MM.1S (cell line): Measurements from ENCODE around the gene CIITA.

Experiments
- EZH2phosphoT487 ChIP-seq: fragments of 300-600 bp; sonication (generic); IDR thresholded peaks from 2 replicates; pipeline ENCODE4 v1.6.1; 2018; ENCODE audit warnings: antibody characterized with exemption, low read length
- TF ChIP-seq, protein P1 (sequence below): fragments of 300-600 bp; sonication (generic); IDR thresholded peaks from 2 replicates; pipeline ENCODE4 v1.5.1; 2016; ENCODE audit warnings: antibody characterized with exemption, low read length, mixed read lengths

- TF ChIP-seq, protein P1, sequence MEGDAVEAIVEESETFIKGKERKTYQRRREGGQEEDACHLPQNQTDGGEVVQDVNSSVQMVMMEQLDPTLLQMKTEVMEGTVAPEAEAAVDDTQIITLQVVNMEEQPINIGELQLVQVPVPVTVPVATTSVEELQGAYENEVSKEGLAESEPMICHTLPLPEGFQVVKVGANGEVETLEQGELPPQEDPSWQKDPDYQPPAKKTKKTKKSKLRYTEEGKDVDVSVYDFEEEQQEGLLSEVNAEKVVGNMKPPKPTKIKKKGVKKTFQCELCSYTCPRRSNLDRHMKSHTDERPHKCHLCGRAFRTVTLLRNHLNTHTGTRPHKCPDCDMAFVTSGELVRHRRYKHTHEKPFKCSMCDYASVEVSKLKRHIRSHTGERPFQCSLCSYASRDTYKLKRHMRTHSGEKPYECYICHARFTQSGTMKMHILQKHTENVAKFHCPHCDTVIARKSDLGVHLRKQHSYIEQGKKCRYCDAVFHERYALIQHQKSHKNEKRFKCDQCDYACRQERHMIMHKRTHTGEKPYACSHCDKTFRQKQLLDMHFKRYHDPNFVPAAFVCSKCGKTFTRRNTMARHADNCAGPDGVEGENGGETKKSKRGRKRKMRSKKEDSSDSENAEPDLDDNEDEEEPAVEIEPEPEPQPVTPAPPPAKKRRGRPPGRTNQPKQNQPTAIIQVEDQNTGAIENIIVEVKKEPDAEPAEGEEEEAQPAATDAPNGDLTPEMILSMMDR = peak; percentile 51
- TF ChIP-seq EZH2phosphoT487 = no peak
Measured at GRCh38 chr16:10981697-10982216, 104.8 kb downstream of the CIITA start.
